Measurements from ENCODE around the gene RAPH1.

DNA sequence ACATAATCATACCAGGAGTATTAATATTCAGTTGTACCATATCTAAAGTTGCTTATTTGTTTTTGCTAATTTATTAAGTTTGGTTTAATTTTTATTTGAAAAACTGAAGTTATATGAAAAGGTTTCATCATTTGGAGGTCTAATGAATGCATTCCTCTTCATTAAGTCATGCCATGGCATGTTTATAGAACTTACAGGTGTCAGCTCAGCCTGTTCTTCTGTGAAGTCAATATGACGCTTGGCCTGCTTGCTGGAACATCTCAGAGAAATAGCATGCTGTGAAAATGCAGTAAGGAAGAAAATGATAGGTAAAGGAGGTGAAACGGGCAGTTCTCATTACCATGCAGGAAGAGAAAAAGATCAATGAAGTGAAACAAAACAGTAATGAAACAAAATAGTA lies 58.2 kb downstream of the RAPH1 start:
- TF ChIP-seq, protein P1, sequence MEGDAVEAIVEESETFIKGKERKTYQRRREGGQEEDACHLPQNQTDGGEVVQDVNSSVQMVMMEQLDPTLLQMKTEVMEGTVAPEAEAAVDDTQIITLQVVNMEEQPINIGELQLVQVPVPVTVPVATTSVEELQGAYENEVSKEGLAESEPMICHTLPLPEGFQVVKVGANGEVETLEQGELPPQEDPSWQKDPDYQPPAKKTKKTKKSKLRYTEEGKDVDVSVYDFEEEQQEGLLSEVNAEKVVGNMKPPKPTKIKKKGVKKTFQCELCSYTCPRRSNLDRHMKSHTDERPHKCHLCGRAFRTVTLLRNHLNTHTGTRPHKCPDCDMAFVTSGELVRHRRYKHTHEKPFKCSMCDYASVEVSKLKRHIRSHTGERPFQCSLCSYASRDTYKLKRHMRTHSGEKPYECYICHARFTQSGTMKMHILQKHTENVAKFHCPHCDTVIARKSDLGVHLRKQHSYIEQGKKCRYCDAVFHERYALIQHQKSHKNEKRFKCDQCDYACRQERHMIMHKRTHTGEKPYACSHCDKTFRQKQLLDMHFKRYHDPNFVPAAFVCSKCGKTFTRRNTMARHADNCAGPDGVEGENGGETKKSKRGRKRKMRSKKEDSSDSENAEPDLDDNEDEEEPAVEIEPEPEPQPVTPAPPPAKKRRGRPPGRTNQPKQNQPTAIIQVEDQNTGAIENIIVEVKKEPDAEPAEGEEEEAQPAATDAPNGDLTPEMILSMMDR (IDR thresholded peaks at IDR 0.05): no peak
- no peak for TF ChIP-seq ZFX (IDR thresholded peaks at IDR 0.05; ENCODE audit: borderline replicate concordance)

Data from 22Rv1 (cell line).